Measurements from ENCODE around the gene PNPLA7. TPM values are rescaled to one million over a fixed set of nuclear protein-coding genes. Genes with fewer than 3 reads are reported as not detected.

Gene PNPLA7
- total RNA-seq, 1 donor from 2014 or later = 3.9 TPM

DNA sequence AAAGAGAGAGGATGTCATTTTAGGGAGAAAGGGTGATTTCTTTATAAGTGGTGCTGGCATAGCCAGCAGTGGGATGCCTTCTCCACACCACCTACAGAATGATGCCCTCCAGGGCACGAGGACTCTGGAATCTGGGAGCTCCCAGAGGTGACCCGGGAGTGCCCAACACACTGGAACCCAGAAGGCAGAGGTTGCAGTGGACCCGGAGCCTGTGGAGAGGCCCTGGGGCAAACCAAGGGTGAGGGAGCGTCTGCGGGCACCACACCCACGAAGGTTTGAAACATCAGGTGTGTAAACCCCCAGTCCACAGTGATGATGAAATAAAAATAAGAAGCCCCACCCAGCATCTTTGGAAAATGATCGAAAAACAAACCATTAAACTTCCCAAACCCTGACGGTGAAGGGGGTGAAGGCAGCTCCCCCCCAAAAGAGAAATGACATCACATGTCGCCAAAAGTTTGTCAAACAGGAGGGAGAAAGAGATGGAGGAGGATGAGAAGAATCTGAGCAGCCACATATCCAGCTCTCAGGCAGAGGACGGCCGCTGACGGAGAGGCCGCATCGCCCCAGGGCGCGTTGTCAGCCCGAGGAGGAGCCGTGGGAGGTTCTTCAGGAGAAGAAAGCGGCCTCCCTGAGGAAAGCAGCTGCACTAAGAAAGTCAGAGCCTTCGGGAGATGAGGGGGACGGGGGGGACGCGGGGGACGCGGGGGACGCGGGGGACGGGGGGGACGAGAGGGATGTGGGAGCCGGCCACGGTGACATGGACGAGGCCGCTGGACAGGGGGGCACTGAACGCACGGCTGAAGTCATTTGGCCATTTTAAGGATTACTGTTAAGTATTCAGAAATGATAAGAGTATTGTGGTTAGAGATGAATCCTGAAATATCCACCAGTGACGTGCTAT is 47.9 kb downstream of the PNPLA7 start:
- Mint-ChIP-seq H3K27me3 (ENCODE audit: unreplicated experiment) (peaks cover 40% of the 10 kb centered on the region), H3K9me3 (ENCODE audit: unreplicated experiment) (peaks cover 9% of the 10 kb centered on the region), H3K27ac (ENCODE audit: unreplicated experiment) (peak overlapping the region; percentile 97), H3K4me3 (ENCODE audit: unreplicated experiment) (peak overlapping the region; percentile 92), H3K36me3 (ENCODE audit: low read depth, unreplicated experiment) (peaks cover 22% of the 10 kb centered on the region), H3K4me1 (ENCODE audit: unreplicated experiment) (peaks cover 7% of the 10 kb centered on the region)
- DNase-seq (ENCODE audit: low spot score) = peak; percentile 40
- TF ChIP-seq, protein P1, sequence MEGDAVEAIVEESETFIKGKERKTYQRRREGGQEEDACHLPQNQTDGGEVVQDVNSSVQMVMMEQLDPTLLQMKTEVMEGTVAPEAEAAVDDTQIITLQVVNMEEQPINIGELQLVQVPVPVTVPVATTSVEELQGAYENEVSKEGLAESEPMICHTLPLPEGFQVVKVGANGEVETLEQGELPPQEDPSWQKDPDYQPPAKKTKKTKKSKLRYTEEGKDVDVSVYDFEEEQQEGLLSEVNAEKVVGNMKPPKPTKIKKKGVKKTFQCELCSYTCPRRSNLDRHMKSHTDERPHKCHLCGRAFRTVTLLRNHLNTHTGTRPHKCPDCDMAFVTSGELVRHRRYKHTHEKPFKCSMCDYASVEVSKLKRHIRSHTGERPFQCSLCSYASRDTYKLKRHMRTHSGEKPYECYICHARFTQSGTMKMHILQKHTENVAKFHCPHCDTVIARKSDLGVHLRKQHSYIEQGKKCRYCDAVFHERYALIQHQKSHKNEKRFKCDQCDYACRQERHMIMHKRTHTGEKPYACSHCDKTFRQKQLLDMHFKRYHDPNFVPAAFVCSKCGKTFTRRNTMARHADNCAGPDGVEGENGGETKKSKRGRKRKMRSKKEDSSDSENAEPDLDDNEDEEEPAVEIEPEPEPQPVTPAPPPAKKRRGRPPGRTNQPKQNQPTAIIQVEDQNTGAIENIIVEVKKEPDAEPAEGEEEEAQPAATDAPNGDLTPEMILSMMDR (IDR thresholded peaks at IDR 0.05; ENCODE audit: unreplicated experiment) = no peak

DNA sequence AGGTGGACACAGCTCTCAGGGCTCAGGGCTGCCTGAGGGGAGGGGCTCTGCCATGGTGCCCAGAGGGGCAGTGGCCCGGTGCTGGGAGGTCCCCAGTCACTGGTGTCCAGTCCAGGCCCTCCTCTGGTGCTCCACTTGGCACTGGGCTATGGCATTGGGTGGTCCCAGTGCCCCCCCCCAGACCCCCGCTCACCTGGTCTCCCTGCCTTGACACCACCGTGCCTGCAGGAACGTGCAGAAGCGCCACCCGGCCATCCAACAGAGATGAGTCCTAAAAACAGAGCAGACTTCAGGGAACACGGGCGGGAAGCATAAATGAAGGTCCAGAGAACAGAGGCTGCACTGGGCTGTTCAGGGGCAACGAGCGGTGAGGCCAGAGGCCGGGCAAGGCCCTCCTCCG is 48.7 kb downstream of the PNPLA7 start:
- Mint-ChIP-seq H3K4me1 (ENCODE audit: unreplicated experiment) (peaks cover 7% of the 10 kb centered on the region), H3K9me3 (ENCODE audit: unreplicated experiment) (peaks cover 9% of the 10 kb centered on the region), H3K4me3 (ENCODE audit: unreplicated experiment) (peak overlapping the region; percentile 92), H3K27me3 (ENCODE audit: unreplicated experiment) (peaks cover 40% of the 10 kb centered on the region), H3K36me3 (ENCODE audit: low read depth, unreplicated experiment) (peaks cover 22% of the 10 kb centered on the region), H3K27ac (ENCODE audit: unreplicated experiment) (peak overlapping the region; percentile 97)
- no peak for DNase-seq (ENCODE audit: low spot score)
- TF ChIP-seq, protein P1 (IDR thresholded peaks at IDR 0.05; ENCODE audit: unreplicated experiment) = no peak

DNA sequence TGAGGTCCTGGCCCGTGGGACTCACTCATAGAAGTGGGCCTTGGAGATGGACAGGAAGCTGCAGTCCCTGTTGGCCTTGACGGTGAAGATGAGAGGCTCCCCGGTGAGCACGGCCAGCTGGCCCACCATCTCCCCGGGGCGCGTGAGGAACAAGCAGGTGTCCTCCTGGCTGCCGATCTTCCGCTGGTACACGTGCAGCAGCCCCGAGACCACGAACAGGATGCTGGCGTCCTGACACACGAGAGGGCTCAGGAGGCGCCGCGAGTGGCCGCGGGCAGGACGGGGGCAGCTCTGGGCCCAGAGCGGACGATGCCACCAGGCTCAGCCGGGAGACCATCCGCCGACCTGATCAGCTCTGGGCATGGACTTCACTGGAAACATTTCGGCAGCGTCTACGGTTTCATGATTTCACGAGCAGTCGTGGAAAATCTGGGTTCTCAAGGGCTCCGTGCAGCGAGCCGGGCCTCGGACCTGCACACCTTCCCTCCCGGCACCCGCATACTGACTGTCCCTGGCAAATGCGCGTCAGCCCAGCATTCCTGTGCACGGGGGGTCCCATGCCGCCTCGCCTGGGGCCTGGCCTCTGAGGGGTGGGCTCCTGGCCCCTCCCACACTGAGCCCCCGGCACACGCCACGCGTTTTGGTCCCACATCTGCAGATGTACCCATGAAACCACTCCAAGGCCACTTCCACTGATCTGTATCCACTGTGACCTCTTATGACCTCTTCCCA is 49.4 kb downstream of the PNPLA7 start:
- TF ChIP-seq, protein P1 (IDR thresholded peaks at IDR 0.05; ENCODE audit: unreplicated experiment) = no peak
- peaks cover 9% of the 10 kb centered on the region for H3K9me3 Mint-ChIP-seq (ENCODE audit: unreplicated experiment)
- H3K36me3 Mint-ChIP-seq (ENCODE audit: low read depth, unreplicated experiment) = peaks cover 22% of the 10 kb centered on the region
- H3K27me3 Mint-ChIP-seq (ENCODE audit: unreplicated experiment) = peaks cover 40% of the 10 kb centered on the region
- no peak for DNase-seq (ENCODE audit: low spot score)
- H3K4me1 Mint-ChIP-seq (ENCODE audit: unreplicated experiment) = peaks cover 7% of the 10 kb centered on the region
- H3K27ac Mint-ChIP-seq (ENCODE audit: unreplicated experiment) = no peak overlapping the region
- no peak overlapping the region for H3K4me3 Mint-ChIP-seq (ENCODE audit: unreplicated experiment)

DNA sequence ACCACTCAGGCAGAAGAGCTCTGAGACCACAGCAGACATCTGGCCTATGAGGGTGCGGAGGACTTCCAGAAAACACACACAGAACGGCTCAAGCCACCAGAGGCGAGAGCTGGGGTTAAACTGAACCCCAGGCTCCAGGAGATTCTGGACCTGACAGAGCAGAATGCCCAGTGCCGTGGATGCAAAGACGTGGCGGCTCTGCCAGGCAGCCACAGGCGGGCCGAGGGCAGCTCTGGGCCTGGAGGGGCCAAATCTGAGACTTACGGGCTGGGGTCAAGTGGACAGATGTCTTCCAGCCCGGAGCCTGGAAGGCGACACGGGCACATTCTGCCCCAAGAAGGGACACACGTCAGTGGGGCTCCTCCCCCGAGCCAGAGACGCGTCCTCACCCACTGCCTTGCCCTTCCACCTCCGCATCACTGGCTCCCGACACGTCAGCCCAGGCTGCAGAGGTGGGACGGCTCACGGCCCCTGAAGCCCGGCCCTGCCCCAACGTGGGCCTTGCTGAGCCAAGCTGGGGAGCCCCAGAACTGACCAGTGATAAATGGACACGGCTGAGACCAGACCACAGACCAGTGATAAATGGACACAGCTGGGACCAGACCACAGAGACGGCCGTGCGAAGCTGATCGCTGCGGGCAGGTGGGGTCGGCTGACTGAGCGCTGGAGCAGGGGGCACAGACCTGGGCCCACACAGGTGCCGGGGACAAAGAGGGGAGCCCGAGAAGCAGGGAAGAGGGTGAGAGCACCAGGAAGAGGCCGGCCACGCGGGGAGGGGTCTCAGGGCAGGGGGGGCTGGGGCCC is 50.1 kb downstream of the PNPLA7 start:
- Mint-ChIP-seq H3K9me3 (ENCODE audit: unreplicated experiment) (peaks cover 9% of the 10 kb centered on the region), H3K4me3 (ENCODE audit: unreplicated experiment) (no peak overlapping the region), H3K27me3 (ENCODE audit: unreplicated experiment) (peaks cover 43% of the 10 kb centered on the region), H3K36me3 (ENCODE audit: low read depth, unreplicated experiment) (peaks cover 22% of the 10 kb centered on the region), H3K27ac (ENCODE audit: unreplicated experiment) (no peak overlapping the region), H3K4me1 (ENCODE audit: unreplicated experiment) (peaks cover 7% of the 10 kb centered on the region)
- DNase-seq (ENCODE audit: low spot score) = no peak
- TF ChIP-seq, protein P1 (IDR thresholded peaks at IDR 0.05; ENCODE audit: unreplicated experiment) = no peak
